H4 (cell line): ENCODE results near the gene TCF3. TPM values are rescaled to one million over a fixed set of nuclear protein-coding genes. Genes with fewer than 3 reads are reported as not detected.
A peak's percentile ranks its signal among the peaks of the same experiment; 100 is the strongest.

Experiments
- DNase-seq: peaks from one replicate; pipeline ENCODE4 v3.0.0-alpha.2; 2015; ENCODE audit warnings: low spot score
- total RNA-seq: library from RNA; depleted of rRNA; stranded (reverse); fragments of >200 nt; shearing (Covaris generic); gene quantifications from 2 replicates; pipeline ENCODE4 v1.2.3, GENCODE V29; 2014

Gene TCF3
- total RNA-seq, 1 experiment from 2014 or later: 37.4 TPM

DNA sequence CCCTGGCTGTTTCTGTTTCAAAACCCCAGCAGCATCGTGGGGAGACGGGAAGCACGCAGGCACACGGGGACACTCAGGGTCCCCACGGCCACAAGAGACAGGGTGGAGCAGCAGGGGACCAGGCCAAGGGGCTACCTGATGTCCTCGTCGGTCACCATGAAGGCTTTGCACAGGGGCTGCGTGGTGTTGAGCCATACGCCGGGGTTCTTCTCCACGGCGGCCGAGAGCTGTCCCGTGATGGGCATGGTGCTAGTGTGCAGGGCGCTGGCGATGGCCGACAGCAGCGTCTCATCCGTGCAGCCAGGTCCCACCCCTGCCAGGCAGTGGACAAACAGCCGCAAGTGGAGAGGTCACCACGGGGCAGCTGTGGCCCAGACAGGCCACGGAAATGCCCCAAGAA is 71.5 kb downstream of the TCF3 start:
- DNase-seq: no peak

DNA sequence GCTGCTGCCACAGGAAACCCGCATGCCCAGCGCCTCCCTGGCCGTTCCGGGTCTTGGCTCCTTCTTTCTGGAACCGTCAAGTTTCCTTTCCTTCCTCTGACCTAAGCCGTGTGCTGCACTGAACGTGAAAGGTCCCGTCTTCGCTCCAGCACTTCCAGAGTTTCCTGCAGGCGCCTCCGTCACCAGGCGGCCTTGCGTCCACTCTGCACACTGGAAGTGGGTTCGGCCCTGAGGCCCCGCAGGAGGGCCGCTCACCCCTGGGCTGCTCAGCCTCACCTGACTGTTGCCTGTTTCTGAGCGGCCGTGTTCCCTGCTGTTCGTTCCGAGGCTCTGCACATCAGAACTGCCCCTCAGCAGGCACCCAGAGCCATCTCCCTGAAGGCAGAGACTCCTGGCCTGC is 72.0 kb downstream of the TCF3 start:
- no peak for DNase-seq

DNA sequence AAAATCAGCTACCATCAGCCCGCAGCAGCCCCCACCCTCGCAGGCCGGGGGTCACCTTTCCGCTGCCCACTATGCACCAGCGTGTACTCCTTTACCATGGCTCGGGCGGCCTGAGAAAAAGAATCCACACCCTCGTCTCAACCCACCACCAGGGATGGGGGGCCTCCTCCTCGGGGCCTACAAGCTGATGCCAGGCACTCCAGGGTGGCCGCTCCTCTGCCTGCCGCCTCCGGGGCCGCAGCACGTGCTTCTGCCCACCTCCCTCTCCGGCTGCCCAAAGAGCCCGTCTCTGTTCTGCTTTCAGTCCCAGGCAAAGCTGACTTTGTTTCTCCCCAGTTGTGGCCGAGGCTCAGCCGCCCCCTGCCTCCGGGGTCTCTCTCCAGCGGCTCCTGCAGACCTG is 73.2 kb downstream of the TCF3 start:
- no peak for DNase-seq

DNA sequence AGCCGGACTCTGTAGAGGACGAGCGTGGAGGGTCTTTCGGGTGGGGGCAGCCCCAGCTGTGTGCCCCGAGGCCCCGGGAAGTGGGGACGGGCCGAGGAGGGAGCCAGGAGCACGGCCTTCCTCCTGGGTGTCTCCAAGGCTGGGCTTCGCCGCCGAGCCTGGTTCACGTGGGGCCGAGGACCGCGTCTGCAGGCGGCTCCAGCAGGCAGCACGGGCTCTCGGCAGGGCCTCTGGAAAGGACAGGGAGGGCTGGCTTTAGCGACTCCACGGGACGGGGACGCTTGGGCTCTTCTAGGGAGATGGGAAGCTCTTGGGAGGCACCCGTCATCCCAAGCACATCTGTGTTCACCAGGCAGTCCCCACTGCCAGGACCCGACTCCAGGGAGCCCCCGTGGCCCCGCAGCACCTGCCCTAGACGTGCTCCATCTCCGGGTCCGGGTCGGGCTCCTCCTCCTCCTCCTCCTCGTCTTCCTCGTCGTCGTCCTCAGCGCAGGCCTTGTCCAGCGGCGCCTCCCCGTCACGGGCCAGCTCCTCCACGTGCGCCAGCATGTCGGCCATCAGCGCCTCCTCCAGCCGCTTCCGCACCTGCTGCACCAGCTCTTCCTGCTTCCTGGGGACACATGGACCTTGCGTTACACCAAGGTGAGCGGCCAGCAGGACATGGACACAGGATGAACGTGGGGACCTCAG is 74.3 kb downstream of the TCF3 start:
- DNase-seq: no peak

DNA sequence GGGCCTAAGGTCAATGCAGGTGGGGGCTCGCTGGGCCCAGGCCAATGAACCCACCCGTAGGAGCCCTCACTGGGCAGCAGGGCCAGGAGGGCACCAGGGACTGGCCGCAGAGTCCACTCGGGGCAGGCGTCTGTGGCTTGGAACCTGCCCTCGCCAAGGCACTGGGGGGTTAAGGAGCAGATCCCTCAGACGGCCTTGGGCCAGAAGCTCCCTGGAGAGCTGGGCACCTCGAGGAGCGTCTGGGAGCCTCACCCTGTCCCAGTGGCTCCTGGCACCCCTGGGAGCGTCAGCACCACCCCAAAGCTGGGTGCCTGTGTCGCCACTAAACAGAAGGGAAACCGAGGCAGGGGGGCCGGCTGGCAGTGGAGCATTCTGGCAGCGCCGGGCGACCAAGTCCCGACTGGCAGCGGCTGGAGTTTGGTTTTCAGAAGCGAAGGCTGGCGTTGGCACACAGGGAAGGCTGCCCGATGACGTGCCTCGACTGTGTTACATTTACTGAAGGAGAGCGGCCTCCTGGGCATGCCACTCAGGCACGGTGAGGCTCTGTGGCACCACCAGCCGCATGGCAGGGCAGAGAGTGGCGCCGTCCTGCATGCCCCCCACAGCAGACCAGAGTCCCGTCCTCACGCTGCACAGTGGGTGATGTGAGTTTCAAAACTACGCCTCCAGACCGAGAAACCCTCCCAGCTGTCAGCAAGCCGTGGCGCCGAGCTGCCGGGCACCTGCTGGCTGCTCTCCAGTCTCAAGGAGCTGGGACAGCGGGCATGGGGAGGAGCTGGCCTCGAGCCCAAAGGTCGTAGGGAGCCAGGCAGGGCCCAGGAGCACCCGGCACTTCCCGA is 75.1 kb downstream of the TCF3 start:
- no peak for DNase-seq

DNA sequence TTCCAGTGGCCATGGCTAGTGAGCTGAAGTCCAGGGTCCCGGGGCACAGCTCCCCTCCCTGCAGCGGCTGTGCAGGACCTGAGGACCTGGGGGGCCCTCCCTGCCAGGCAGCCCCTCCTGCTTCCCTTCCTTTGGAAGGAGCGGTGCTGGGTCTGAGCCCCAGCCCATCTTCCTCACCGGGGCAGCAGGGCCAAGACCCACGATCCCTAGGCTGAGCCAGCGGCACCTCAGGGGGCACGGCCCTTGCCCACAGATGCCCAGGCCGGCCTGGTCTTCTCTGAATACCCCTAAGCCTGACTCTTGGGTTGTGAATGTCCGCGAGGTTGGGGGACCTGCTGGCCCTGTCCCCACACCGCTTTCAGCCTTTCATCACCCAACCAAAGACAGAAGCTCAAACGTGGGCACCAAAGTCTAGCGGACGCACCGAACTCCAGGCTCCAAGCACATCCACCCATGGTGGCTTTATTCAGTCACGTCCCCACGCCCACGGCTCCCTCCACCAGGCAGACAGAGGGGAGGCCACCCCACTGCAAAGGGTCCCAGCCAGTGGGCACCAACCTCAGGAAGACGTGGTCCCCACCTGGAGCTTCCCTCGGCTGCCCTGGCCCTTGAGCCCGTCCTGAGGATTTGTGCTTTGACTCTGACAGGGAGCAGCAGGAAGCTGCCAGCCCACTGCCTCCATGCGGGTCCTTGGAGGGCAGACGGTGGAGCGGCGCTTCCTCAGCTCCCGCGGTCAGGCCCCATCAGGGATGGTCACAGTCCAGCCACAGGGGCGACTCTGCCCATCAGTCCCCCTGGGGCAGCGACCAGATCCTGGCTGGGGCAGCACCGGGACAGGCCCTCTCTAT is 75.9 kb downstream of the TCF3 start:
- no peak for DNase-seq

DNA sequence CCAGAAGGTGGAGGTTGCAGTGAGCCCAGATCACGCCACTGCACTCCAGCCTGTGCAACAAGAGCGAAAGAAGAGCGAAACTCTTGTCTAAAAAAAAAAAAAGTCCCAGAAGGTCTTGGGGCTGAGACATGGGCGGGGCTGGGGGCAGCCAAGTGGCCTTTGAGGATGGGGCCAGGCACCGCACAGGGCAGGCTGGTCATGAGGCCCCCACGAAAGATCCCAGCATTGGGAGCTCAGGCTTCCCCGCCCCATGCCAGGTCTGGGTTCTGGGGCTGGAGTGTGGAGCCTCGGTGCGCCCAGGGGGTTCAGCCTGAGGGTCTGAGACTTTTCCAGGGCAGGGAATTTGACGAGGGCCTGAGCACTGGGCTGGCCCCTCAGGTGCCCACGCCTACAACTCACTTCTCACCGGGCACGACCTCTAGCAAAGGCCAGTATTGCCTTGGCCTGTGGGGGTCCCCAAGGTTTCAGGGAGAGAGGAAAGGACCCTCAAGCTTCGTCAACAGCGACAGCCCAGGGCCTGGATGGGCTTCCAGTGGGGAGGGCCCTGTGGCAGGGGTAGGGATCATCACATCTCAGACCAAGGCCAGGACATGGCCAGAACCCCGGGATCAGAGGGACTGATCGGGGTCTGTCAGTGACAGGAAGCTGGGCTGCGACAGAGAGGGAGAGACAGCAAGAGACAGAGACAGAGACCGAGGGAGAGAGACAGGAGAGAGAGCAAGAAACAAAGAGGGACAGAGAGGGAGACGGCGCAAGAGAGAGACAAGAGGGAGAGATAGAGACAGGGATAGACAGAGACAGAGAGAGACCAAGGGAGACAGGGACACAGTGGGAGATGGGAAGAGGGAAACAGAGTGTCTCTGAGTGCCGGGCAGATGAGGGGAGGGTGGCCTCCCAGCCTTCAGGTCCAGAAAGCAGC is 76.8 kb downstream of the TCF3 start:
- DNase-seq: no peak

DNA sequence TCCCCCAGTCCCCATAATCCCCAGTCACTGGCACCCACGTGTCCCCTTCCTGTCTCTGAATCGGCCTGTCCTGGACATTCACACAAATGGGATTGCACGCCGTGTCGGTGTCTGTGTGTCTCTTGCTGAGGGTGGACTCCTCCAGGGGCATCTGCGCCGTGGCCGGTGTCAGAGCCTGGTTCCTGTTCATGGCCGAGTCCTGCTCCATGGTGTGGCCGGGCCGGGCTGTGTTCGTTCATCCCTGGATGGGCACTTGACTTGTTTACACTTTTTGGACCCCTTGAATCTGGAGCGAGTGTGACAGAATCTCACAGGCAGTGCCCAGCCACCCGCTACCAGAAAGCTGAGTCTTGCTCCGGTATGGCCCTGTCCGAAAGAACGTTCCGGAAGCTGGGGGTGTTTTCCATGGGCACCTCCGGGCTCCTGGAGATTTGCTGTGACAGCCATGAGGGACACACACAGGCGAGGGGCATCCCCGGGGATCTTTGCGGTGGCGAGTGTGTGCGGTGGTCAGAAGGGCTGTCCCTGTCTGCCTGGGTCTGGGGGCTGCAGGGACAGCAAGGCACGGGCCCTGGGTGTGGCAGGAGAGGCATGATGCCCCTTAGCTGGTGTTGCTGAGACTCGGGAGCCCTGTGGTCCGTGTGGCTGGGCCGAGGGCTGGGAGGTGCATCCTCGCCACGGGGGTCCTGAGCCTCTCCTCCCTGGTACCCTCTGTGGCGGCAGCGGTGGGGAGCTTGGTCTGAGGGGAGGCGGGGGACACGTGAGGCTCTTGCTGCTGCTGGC is 77.9 kb downstream of the TCF3 start:
- no peak for DNase-seq

DNA sequence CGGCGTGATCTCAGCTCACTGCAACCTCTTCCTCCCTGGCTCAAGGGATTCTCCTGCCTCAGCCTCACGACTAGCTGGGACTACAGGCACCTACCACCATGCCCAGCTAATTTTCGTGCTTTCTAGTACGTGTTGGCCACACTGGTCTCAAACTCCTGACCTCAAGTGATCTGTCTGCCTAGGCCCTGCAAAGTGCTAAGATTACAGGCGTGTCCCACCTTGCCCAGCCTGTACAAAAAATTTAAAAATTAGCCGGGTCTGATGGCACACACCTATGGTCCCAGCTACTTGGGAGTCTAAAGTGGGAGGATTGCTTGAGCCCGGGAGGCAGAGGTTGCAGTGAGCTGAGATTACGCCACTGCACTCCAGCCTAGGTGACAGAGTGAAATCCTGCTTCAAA is 79.6 kb downstream of the TCF3 start:
- DNase-seq: no peak

DNA sequence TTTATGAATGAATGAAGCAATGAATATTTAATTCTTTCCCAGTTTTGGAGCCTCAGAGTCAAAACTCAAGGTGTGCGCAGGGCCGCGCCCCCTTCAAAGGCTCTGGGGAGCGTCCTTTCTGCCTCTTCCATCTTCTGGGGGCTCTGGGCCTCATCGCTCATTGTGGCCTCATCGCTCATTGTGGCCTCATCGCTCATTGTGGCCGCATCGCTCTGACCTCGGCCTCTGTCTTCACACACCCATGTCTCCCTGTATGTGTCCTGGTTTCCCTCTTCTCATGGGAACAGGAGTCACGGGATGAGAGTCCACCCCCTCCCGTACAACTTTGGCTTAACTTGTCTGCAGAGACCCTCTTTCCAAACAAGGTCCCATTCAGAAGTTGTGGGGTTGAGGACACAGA is 81.1 kb downstream of the TCF3 start:
- DNase-seq: no peak

DNA sequence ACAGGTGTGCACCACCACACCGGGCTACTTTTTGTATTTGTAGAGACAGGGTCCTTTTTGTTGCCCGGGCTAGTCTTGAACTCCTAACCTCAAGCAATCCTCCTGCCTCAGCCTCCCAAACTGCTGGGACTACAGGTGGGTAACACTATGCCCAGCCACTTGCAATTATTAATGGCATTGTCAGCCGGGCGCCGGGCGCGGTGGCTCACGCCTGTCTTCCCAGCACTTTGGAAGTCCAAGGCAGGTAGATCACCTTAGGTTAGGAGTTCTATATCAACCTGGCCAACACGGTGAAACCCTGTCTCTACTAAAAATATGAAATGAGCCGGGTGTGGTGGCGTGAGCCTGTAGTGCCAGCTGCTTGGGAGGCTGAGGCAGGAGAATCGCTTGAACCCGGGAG is 81.6 kb downstream of the TCF3 start:
- DNase-seq: no peak

DNA sequence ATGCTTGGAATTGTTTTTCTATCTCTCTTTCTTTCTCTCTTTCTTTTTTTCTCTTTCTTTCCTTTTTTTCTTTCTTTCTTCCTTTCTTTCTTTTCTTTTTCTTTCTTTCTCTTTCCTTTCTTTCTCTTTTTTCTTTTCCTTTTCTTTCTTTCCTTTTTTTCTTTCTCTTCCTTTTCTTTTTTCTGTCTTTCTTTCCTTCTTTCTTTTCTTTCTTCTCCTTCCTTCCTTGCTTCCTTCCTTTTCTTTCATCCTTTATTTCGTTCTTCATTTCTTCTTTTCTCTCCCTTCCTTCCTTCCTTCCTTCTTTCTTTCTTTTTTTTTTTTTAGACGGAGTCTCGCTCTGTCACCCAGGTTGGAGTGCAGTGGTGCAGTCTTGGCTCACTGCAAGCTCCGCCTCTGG is 82.4 kb downstream of the TCF3 start:
- DNase-seq: no peak

DNA sequence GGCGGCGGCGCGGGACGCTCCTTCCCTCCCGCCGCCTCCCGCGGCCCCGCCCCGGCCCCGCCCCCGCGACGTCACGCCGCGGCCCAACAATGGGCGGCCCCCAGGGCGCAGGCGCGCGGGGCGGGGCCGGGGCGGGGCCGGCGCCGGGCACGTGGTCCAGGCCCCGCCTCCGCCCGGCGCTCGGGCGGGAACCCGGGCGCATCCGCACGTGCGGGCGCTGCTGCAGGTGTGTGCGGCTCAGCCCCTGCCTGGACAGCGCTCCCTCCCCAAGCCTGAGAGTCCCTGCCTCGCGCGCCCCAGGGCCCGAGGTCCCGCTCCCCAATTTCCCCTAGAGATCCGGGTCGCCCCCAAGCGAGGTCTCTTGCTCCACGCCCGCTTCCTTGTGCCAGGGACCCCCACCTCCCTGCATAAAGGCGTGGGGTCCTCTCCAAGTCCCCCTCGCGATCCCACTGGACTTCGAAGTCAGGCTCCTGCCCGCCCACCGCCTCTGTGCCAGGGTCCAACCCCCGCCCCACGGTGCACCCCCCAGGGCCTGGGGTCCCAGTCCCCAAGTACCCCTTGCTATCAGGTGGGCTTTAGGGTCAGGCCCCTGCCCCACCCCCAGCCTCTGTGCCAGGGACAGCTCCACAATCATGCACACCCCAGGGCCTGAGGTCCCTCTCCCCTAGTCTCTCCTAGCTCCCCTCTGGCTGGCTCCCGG is 83.9 kb downstream of the TCF3 start, which contains the start of gene MEX3D:
TSS of gene MEX3D (minus strand) at position 6 of the 700 bp plus-strand sequence. CDS start 267 bp downstream, outside the sequence.
- no peak for DNase-seq

DNA sequence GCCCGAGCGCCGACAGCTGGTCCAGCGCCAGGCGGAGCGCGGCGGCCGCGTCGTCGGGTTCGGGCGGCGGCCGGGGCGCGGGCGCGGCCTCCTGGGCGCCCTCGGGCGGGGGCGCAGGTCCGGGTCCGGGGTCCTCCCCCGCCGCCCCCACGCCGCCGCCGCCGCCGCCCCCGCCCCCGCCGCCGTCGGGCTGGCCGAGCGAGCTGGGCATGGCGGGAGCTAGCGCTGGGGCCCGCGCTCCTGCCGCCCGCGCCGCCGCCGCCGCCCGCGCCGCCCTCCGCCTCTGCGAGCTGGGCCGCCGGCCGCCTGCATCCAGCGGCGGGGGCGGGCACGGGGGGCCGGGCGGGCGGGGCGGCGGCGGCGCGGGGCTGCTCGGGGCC is 84.6 kb downstream of the TCF3 start:
- DNase-seq: no peak

DNA sequence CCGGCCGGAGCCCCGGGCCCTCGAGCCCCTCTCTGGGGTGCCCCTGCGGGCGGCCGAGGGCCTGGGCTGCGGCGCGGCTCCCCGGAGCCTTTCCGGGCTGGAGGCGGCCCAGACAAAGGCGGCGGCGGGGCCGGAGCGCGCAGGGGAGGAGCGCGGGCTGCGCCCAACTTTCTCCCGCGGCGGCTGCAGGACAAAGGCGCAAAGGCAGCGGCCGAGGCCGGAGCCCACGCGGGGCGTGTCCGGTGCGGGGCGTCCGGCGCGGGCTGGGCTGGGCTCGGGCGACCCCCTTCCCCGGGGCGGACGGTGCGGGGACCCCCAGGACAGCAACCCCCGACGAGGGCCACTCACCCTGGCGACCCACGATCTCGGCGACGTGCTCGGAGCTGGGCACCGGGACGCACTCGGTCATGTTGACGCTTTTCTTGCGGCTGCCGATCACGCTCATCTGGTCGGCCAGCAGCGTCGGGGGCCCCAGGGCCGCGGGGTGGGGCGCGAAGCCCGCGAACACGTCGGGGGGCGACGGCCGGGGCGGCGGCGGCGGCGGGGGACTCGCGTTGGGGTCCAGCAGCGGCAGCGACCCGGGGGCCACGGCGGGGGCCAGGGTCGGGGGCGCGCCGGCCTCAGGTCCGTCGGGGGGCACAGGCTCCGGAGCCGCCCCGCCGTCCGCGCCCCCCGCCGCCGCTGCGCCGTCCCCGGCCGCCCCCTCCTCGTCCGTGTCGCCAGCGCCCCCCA is 85.1 kb downstream of the TCF3 start:
- no peak for DNase-seq

DNA sequence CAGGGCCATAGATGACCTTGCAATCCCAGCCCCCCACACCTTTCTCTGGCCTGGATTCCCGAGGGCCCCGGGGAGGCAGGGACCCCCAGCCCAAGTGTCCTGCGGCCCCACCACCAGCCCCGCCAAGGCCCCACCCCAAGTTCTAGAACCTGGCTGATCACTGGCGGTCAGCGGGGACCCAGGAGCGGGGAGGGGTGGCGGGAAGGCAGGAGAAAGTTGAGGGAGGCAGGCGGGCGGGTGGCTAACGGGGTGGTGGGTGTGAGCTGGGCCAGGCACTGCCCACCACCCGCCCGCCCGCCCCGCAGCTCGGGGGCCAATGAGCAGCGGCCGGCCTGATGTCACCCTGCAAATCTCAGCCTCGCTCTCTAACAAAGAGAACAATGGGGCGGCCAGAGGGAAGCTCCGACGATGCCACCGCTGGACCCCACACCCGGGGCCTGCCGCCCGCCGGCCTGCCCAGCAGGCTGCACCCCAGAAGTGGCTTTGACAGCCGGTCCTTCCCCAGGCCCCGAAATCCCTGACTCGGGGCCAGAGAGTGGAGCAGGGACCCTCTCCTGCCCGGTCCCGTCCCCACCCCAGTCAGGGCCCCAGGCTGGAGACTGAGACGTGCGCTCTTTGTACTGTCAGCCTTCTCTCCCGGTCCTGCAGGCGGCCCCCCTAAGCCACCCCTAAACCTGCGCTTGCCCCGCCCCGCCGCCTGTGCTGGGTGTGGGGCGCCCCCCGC is 85.9 kb downstream of the TCF3 start:
- DNase-seq: peak; percentile 57

DNA sequence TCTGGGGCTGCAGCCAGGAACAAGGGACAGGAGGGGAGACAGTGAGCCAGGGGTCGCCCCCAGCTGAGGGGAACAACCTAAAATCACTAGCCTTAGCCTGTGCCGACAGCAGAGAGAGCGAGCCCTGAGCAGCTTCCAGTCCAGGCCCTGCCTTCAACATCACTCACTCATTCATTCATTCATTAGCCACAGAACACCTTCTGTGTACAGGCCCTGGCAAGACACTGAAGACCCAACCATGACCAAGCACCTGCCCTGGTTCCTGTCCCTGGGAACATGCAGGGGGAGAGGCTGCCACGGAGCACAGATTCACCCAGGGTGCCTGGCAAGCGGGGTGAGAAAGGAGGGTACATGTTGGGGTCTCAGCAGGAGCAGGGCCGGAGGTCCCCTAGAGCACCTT is 89.2 kb downstream of the TCF3 start:
- DNase-seq: no peak

DNA sequence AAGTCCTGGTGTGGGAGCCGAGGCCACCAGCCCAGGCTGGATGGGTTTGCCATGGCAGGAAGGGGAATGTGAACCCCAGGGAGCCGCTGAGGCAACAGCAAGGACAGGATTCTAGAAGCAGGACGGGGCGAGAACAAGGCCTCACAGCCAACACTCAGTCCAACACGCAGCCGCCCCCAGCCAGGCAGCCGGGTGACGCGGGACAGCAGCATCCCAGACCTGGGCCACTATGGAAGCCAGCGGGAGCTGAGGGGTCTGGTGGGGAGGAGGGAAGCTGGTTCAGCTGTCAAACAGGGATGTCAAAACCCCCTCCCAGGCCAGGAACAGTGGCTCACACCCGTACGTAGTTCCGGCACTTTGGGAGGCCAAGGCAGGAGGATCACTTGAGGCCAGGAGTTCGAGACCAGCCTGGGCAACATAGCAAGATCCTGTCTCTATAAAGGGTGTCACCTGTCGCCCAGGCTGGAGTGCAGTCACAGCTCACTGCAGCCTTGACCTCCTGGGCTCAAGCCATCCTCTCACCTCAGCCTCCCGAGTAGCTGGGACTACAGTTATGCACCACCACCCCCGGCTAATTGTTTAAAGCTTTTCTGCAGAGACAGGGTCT is 91.1 kb downstream of the TCF3 start:
- no peak for DNase-seq
